Adipocyte (in vitro differentiated cells): Measurements from ENCODE around the gene PARP15.

ENCODE experiments used
- DNase-seq: peaks from one replicate; pipeline ENCODE4 v3.0.0-alpha.2; 2015; ENCODE audit warnings: low read depth
- H3K27me3 ChIP-seq: replicated peaks from 2 replicates; pipeline ENCODE4 v1.7.0; 2013; ENCODE audit warnings: mild to moderate bottlenecking, low read length, moderate library complexity; ENCODE audit not compliant: control insufficient read depth, insufficient read depth
- H3K36me3 ChIP-seq: 2 replicates; pipeline ENCODE4 v1.7.0; 2013; ENCODE audit warnings: low read length, mild to moderate bottlenecking, moderate library complexity; ENCODE audit not compliant: control insufficient read depth, insufficient read depth, severe bottlenecking
- H3K4me1 ChIP-seq: 2 replicates; pipeline ENCODE4 v1.7.0; 2013; ENCODE audit warnings: mild to moderate bottlenecking, low read length, moderate library complexity; ENCODE audit not compliant: control insufficient read depth, insufficient read depth
- H3K4me3 ChIP-seq: 2 replicates; pipeline ENCODE4 v1.7.0; 2013; ENCODE audit warnings: mild to moderate bottlenecking, low read length, moderate library complexity
- H3K9ac ChIP-seq: 2 replicates; pipeline ENCODE4 v1.7.0; 2013; ENCODE audit warnings: mild to moderate bottlenecking, low read length, moderate library complexity
- H3K9me3 ChIP-seq: 2 replicates; pipeline ENCODE4 v1.7.0; 2013; ENCODE audit warnings: mild to moderate bottlenecking, low read length, moderate library complexity; ENCODE audit not compliant: control insufficient read depth

The PARP15 gene

DNA sequence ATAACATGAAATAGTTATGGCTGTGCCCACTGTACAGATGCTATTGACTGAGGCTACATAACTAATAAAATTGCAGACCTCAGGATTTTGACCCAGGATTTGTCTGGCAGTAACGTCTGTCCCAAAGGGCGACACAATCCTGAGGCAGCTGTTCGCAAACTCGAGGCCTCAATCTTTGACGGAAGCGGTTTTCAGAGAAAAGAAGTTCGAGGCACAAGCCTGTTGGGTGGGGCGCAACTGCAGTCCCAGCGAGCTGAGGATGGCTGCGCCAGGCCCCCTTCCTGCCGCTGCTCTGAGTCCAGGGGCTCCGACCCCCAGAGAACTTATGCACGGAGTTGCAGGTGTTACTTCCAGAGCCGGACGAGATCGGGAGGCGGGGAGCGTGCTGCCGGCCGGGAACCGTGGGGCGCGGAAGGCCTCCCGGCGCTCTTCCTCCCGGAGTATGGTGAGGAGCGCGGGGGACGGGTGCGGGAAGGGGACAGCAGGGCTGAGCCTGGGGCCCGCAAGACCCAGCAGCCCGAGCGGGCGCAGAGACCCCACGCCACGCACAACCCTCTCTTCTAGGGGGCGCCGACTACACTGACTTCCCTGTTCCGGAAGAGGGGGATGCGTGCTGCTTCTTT, at the start of gene PARP15:
TSS of gene PARP15 (plus strand) at position 242 of the 623 bp plus-strand sequence. CDS start at position 260, 18 bp downstream.
- H3K4me3 ChIP-seq = peak within 1 kb of the TSS; percentile 78
- peaks cover 22% of the 10 kb centered on the region for H3K4me1 ChIP-seq
- peak; percentile 53 for DNase-seq
- peaks cover 3% of the 10 kb centered on the region for H3K36me3 ChIP-seq
- peaks cover 18% of the 10 kb centered on the region for H3K9me3 ChIP-seq
- H3K9ac ChIP-seq = peak within 1 kb of the TSS; percentile 83
- no peaks in the 10 kb centered on the region for H3K27me3 ChIP-seq

DNA sequence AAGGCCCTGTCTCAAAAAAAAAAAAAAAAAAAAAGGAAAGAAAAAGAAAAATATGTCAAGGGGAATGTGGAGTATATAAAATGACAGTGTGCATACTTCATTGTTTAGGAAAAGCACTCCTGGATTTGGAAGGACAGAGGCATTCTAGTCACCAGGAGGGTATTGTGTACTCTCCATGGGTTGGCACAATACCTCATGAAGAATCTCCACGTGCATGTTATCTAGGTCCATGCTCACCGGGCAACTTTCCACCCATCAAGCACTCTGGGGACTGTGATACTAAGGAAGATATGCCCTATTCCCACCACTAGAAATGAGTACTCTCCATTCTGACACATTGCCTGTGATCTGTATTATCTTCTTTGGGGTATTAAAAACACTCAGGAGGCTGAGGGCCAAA, 47.3 kb upstream of the PARP15 start:
- no peaks in the 10 kb centered on the region for H3K9me3 ChIP-seq

DNA sequence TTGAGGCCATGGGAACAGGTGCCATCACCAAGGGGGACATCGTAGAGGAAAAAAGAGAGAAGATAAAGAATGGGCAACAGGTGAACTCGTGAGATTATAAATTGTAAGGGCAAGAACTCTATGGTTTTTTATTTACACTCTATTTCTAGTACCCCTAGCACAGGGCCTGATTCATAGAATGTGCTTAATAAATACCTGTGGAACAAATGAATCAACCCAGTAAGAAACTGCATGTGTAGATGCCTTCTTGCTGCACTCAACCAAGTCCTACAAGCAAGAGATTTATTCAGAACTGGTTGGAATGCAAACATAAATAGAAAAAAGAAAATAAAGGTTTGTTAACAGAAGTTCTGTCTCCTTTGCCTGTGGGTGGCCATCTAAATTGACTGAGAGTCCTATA, 44.0 kb upstream of the PARP15 start:
- H3K27me3 ChIP-seq = no peaks in the 10 kb centered on the region
- H3K9ac ChIP-seq = no peak overlapping the region
- H3K36me3 ChIP-seq = peaks cover 69% of the 10 kb centered on the region
- H3K4me3 ChIP-seq = no peak overlapping the region
- peaks cover 11% of the 10 kb centered on the region for H3K4me1 ChIP-seq
- no peak for DNase-seq
- H3K9me3 ChIP-seq = no peaks in the 10 kb centered on the region

More for the DNA sequence above, 47.3 kb upstream of the PARP15 start:
- Histone ChIP-seq H3K4me3 (no peak overlapping the region), H3K4me1 (peaks cover 11% of the 10 kb centered on the region), H3K9ac (no peak overlapping the region), H3K36me3 (peaks cover 62% of the 10 kb centered on the region), H3K27me3 (no peaks in the 10 kb centered on the region)
- no peak for DNase-seq

DNA sequence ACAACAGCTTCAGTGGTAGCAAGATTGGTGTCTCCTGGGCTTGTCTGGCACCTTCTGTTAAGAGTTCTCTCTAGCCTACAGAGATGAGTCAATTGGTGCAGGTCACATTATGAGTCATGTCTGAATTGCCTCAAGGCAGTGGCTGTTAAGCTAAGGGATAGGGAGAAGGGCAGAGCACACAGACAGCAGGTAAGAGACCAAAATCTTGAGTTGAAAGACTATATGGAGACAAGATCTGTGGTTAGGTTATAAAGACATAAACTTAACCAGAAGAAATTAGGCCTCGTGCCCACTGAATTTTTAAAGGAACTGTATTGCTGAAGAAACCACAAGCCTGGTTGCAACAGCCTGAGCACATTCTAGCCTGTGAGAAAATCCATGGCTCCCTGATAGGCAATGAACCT, 43.5 kb upstream of the PARP15 start:
- Histone ChIP-seq H3K36me3 (peaks cover 66% of the 10 kb centered on the region), H3K9me3 (no peaks in the 10 kb centered on the region), H3K27me3 (no peaks in the 10 kb centered on the region), H3K4me3 (no peak overlapping the region), H3K9ac (no peak overlapping the region), H3K4me1 (peaks cover 11% of the 10 kb centered on the region)
- DNase-seq = peak; percentile 83

DNA sequence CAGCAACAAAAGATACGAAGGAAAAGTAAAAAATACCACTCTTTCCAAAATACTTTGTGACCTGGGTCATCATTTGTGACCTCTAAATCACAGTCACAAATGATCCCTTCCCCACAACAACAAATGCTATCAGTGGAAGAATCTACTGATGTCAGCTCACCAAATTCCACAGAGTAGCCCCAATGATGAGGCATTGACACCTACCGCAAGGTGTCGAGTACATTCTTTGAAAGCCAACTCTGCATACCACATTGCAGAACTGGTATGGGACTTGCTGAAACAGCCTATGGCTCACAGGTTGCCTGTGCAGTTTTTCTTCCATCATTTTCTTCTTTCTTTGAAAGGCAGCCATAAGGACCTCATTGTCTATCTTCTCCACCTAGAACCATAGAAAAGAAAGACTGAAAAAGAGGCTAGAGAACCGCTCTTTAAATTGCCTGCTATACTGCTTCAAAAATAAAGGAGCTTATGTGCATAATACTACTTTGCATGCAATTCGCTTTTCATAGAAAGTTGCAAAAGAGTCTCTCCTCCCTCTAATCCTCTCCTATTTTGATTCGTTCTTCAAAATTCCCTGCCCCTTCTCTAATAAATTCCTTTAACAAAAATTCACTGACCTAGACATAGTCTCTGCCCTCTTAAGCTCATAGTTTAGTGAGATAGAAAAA, 41.4 kb upstream of the PARP15 start:
- H3K4me1 ChIP-seq = peaks cover 11% of the 10 kb centered on the region
- no peak for DNase-seq
- no peaks in the 10 kb centered on the region for H3K27me3 ChIP-seq
- H3K4me3 ChIP-seq = no peak overlapping the region
- peaks cover 69% of the 10 kb centered on the region for H3K36me3 ChIP-seq
- no peak overlapping the region for H3K9ac ChIP-seq
- no peaks in the 10 kb centered on the region for H3K9me3 ChIP-seq

DNA sequence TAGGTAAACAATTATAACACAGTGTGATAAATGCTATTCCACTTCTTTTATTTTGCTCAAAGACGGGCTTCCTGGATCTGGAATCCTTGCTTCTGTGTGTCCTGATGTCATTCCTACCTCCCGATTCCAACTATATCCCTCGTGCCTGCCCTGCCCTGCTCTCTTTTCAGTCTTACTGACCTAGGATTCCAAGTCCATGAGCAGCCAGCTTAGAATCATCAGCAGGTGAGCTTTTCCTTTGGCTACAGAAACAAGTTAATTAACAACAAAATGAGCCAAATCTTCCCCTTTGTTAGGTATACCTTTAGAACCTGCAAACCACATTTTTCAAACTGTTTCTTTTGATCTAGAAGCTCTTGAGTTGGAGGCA, 40.8 kb upstream of the PARP15 start:
- no peak for DNase-seq
- H3K36me3 ChIP-seq = peaks cover 68% of the 10 kb centered on the region
- H3K27me3 ChIP-seq = no peaks in the 10 kb centered on the region
- H3K4me3 ChIP-seq = no peak overlapping the region
- H3K4me1 ChIP-seq = peaks cover 11% of the 10 kb centered on the region
- H3K9me3 ChIP-seq = no peaks in the 10 kb centered on the region
- no peak overlapping the region for H3K9ac ChIP-seq

DNA sequence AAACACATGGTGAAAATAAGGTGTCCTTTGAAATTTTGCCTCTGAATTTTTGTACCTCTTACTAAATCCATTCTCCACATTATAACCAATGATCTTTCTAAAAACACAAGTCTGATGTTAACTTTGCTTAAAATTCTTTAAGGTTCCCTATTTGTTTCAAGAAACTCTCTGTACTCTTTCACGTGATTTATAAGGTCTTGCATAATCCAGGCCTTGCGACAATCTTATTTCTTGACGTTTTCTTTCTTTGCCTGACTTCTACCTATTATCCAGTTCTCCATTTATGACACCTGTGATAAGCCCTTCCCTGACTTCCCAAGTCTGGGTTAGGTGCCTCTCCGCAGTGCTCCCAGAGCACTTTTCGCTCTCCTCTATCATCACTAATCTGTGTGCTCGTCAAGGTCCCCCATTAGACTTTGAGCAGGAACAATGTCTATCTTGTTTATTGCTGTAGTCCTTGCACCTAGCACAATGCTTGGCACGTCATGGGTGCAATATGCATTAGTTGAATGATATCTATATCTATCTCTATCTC, 38.4 kb upstream of the PARP15 start:
- no peaks in the 10 kb centered on the region for H3K27me3 ChIP-seq
- H3K9ac ChIP-seq = no peak overlapping the region
- peaks cover 5% of the 10 kb centered on the region for H3K4me1 ChIP-seq
- no peak for DNase-seq
- H3K4me3 ChIP-seq = no peak overlapping the region
- peaks cover 56% of the 10 kb centered on the region for H3K36me3 ChIP-seq
- H3K9me3 ChIP-seq = no peaks in the 10 kb centered on the region

DNA sequence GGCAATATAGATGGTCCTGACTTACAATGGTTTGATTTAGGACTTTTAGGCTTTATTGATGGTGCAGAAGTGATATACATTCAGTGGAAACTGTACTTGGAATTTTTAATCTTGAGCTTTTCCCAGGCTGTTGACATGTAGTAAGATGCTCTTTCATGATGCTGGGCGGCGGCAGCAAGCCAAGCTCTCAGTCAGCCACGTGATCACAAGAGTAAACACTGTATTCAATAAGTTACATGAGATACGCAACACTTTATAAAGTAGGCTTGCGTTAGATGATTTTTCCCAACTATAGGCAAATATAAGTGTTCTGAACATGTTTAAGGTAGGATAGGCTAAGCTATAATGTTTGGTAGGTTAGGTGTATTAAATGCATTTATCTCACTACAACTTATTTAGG, 31.3 kb upstream of the PARP15 start:
- Histone ChIP-seq H3K4me3 (no peak overlapping the region), H3K9me3 (no peaks in the 10 kb centered on the region), H3K36me3 (peaks cover 62% of the 10 kb centered on the region), H3K9ac (no peak overlapping the region), H3K4me1 (no peaks in the 10 kb centered on the region), H3K27me3 (no peaks in the 10 kb centered on the region)
- no peak for DNase-seq

DNA sequence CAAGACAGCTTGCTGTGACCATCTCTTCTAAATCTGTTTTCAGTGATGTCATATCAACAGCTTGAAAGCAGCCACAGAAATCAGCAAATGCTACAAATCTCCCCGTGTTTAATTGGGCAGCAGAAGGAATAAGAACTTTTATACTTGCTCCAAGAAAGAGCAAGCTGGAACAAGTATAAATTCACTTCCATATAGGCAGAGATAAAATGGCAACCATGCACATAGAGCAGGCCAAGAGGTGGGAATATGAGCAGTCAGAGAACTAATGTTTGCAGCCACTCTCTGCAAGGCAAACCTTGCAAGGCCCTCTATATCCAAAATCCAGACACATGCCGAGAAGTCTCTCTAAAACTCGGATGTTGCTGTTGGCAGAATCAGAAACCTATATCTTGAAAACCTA, 29.4 kb upstream of the PARP15 start:
- Histone ChIP-seq H3K4me1 (no peaks in the 10 kb centered on the region), H3K4me3 (no peak overlapping the region), H3K27me3 (no peaks in the 10 kb centered on the region), H3K9ac (no peak overlapping the region), H3K9me3 (no peaks in the 10 kb centered on the region), H3K36me3 (peaks cover 73% of the 10 kb centered on the region)
- DNase-seq = no peak

DNA sequence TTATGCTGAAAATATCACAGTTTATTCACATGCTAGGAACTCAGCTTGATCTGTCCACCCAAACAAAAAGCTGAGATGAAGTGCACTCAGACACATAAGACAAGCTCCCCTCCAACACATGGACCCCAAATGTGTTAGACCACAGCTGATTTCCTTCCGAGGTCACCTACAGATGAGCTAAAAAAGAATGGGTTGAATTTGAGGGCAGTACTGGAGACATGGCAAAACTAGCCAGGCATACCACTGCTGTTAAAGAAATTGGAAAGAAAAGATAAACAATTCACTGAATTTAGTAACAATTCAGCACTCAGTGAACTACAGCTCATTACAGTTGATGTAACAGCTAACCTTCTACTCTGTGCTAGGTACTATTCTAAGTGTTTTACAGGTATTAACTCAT, 28.8 kb upstream of the PARP15 start:
- Histone ChIP-seq H3K36me3 (peaks cover 75% of the 10 kb centered on the region), H3K4me1 (no peaks in the 10 kb centered on the region), H3K4me3 (no peak overlapping the region), H3K9ac (no peak overlapping the region), H3K9me3 (no peaks in the 10 kb centered on the region), H3K27me3 (no peaks in the 10 kb centered on the region)
- DNase-seq = no peak

DNA sequence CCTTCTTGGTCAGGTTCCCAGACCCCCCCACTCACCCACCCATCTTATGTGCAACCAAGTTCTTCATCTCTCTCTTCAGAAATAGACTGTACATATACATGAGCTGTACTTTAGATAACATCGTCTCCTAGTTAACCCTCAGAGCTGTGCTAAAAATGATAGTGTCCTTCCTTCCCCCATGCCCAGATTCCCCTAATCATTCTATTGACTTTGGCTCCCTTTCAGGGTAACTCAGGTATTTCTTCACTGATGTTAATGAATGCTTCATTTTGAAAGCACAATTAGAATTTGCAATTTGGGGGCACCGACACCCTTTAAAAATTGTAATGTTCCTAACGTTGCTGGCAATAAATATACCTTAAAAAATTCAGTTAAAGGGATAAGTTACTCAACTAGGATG, 24.3 kb upstream of the PARP15 start:
- Histone ChIP-seq H3K4me1 (no peaks in the 10 kb centered on the region), H3K27me3 (no peaks in the 10 kb centered on the region), H3K36me3 (peaks cover 91% of the 10 kb centered on the region), H3K9me3 (no peaks in the 10 kb centered on the region), H3K9ac (no peak overlapping the region), H3K4me3 (no peak overlapping the region)
- no peak for DNase-seq
